Activated T-helper 9 cell treated with anti-CD3 and anti-CD28 coated beads, Interleukin-2, amount 50 U/mL, for 16 hours (primary cell): Measurements from ENCODE around the gene C9orf85.
"Not testable (repeated sequence)": the region's sequence is repeated elsewhere in the genome, so short reads cannot be mapped to it uniquely, and the experiment has no call there.

Experiments
- DNase-seq: peaks from one replicate; pipeline ENCODE4 v3.0.0-alpha.2; 2020; ENCODE audit warnings: low read depth

C9orf85 gene

DNA sequence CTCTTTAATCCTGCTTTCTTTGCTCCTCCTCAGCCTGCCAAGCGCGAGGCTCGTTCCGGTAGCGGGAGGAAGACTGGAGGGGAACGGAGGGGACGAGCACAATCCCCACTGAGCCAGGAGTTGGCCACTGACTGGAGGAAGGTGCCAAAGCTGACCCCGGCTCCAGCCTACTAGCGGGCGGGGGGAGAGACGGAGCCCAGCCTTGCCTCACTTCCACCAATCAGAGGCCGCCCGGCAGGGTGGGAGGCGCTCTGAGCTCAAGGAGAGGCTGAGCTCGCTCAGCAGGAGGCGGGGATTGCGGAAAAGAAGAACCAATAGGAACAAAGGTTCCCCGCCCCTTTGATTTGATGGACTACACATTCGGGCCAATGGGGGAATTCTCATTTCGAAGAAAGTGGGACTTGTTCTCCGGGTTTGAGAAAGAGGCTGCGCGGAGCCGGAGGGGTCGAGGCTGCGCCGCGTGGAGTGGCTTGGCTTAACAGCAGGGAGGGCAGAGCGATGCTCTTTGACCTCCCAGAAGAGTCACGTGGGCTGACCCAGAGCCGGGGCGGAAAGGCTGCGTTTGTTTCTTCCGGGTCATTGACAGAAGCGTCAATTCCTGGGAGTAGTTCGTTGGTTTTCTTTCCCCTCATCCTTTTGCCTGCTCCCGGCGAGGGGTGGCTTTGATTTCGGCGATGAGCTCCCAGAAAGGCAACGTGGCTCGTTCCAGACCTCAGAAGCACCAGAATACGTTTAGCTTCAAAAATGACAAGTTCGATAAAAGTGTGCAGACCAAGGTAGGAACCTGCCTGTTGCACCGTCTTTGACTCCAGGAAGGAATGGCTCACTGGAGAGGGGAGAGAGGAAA, at the start of gene C9orf85, which contains the start of gene ABHD17B:
Gene C9orf85, plus strand, starts transcription at position 579 of the 847 bp plus-strand sequence. Its CDS starts 96 bp downstream, at position 675.
Gene ABHD17B, minus strand, starts transcription at position 133 of the 847 bp plus-strand sequence. CDS start 36,113 bp downstream, outside the sequence.
- peak; percentile 94 for DNase-seq

GRCh38 chr9:71863631-71864030, 47.8 kb upstream of the C9orf85 start:
- DNase-seq = no peak

DNA sequence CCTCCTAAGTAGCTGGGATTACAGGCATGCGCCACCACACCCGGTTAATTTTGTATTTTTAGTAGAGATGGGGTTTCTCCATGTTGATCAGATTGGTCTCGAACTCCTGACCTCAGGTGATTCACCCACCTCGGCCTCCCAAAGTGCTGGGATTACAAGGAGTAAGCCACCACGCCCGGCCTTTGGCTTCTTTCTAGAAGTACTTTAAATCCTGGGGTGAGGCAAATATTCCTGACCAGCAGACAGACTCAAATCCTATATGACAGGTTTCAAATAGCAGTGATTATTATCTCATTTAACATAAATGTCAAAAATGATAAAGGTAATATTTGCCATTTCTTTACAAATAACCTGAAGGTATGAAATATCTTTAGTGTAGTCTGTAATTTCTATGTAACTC, 36.1 kb upstream of the C9orf85 start:
- no peak for DNase-seq

DNA sequence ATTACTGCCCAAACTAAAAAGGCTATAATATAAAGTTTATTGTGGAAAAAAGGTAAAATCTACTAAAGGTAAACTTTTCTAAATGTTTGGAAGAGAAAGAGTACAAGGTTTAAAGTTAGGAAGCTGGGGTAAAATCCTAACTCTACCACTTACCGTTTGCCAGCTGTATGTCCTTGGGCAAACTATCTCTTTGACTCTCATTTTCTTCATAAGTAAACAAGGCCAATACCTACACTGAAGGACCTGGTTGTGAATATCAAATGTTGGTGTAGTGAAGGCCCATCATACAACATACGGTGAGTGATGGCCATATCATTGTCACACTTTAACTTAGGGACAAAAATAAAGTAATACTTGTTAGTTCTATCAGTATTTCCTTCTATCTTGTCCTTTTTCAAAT, 35.3 kb upstream of the C9orf85 start:
- DNase-seq = no peak

DNA sequence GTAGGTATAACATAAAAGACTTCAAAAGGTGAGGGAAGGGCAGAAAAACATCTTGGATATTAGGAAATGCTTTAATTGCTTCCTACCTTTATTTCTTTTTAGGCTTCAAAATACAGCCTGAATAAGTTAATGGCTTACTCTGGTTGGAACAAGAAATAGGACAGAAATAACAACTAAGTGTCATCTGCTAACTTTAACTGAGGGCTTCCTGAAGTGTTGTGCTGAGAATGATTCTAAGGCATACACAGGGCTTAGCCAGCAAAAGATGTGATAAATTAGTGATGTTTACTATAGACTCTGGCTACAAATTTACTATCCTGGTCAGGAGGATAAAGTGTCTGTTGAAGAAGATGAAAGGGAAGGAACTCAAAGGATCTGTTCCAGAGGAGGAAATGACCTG, 34.6 kb upstream of the C9orf85 start:
- no peak for DNase-seq

- DNase-seq = no peak
Observed at GRCh38 chr9:71878327-71879274, 32.8 kb upstream of the C9orf85 start.

DNA sequence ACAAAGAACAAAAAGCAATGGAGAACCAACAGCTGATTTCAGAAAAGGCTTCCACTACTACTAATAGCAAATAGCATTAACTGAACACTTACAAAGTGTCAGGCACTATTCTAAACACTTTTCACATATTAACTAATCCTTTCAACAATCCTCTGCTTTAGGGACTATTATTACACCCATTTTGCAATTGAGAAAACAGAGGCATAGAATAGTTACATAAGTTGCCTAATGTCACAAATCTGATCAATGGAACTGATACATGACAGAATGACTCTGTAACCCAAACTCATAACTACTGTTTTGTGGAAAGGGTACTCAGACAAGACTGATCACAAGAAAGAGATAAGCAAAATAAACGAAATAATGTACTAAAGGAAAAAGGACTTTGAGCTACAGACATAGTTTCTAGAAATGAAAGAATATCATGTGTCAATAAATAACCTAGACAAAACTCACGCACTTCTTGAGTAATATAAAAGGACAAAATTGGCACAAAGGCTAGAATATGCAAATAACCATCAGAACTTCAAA, 31.7 kb upstream of the C9orf85 start:
- DNase-seq = no peak

GRCh38 chr9:71884005-71884404, 27.4 kb upstream of the C9orf85 start:
- DNase-seq = no peak

DNA sequence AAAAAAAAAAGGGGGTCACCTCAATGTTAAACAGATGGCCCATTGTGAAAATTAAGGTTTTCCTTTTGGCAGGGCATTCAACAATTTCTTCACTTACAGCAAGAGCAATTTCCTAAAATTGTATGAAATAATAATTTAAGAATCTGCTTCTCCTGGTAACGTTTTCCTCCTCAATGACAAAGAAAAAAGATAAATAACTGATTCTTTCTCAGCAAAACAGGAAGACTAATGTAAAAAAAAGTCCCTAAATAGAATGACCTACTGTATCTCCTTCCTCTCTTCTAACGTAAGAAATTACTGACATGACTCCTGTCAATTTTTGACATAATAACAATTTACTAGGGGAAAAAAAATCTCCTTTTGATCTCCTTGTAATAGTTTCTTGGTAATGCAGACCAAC, 26.0 kb upstream of the C9orf85 start:
- no peak for DNase-seq

DNA sequence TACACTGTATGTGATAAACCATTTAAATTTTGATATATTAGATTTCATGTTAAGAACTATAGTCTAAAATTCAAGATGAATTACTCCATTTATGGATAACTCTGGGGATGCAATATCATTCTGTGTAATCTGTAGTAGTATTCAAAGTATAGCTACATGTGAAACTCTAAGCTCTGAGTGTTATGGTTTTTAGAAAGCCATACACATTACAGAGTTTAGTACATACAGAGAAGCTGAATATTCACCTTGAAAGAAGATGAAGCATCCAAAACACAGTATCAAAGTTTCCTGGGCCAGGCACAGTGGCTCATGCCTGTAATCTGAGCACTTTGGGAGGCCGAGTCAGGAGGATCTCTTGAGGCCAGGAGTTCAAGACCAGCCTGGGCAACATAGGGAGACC, 25.4 kb upstream of the C9orf85 start:
- DNase-seq = no peak

- no peak for DNase-seq
Observed at GRCh38 chr9:71886541-71886940, 24.9 kb upstream of the C9orf85 start.

DNA sequence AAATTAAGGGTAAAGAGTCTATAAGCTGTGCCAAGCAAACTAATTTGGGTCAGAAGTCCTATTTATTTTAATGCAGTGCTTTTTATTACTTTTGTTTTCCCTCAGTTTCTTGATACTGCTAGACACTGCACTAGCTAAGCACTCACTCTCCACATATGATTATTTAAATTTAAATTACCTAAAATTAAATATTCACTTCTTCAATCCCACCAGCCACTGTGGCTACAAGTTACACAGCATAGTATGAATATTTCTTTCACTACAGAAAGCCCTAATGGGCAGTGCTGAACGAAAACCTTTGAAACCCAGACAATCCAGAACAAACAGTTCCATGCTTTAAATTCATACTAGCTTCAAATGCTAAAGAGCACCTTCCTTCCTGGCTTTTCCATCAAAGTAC, 24.1 kb upstream of the C9orf85 start:
- DNase-seq = no peak

DNA sequence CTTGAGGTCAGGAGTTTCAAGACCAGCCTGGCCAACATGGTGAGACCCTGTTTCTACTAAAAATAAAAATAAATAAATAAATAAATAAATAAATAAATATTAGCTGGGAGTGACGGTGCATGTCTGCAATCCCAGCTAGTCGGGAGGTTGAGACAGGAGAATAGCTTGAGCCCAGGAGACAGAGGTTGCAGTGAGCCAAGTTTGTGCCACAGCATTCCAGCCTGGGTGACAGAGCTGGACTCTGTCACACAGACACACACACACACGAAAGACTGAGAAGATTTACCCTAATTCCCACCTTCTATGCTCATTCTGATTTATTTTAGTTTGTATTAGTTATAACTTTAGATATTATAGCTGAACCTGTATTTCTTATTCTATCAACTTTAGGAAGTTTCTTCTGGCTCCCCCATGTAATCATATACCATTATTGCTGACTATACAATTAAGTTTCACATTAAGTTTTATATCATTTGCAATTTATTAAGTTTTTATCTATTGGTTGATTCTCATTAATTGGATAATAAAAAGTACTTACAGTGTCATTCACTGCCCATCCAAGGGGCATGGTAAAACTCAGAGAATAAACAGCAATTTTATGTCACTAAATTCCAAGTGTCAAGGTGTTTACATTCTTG, 21.3 kb upstream of the C9orf85 start:
- DNase-seq = no peak

DNA sequence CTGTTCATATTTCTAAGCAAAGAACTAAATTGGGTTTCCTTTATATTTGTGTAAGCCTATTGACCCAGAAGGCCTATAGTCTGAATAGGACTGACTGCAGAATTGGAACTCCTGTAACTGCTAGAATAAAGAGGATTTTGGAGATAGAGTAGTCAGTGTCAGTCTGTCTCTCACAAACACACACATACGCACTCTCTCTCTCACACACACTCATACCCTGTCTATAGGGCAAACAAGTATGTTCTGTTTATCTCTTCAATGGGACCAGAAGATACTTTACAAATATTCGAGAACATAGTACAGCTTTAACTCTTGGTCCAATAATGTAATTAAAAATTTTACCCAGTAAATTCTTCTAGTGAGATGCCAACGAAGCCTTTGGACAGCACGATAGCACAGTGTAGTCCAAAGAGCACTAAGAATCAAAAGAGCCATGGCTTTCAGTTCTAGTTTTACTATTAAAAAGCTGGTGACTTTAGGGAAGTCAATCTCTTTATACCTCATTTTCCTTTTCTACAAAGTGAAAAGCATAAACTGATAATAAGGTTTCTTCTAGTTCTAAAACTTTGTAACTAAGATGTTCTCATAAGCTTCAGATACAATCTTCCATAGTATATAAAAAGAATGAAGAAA, 19.8 kb upstream of the C9orf85 start:
- no peak for DNase-seq

- no peak for DNase-seq
Observed at GRCh38 chr9:71895117-71895516, 16.3 kb upstream of the C9orf85 start.

GRCh38 chr9:71895955-71896354, 15.5 kb upstream of the C9orf85 start:
- no peak for DNase-seq

- DNase-seq = no peak
Observed at GRCh38 chr9:71896761-71897160, 14.7 kb upstream of the C9orf85 start.

DNA sequence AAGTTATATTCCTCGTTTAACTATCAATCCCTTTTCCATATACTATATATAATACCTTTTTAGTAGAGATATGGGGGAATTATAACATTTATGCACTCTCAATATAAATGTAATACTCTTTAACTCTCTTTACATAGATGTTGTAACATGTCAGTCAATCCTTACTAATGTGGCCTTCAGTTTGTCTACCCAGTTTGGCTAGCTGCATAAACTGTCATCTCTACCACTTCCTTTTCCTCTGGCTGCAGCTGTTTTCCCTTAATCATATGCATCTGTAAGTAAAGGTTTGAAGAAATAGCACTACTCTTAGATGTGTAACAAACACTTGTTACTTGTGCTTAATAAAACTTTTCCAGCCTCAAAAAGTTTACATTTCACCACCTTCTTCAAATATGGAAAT, 13.9 kb upstream of the C9orf85 start:
- no peak for DNase-seq

GRCh38 chr9:71898756-71899155, 12.7 kb upstream of the C9orf85 start:
- not testable (repeated sequence) for DNase-seq

GRCh38 chr9:71901695-71902597, 9.5 kb upstream of the C9orf85 start:
- no peak for DNase-seq
